WTC11 (cell line): Measurements from ENCODE around the gene PCSK5. TPM values are rescaled to one million over a fixed set of nuclear protein-coding genes. Genes with fewer than 3 reads are reported as not detected.

Experiments
- ATAC-seq: fragments of 200-7000 bp; cut with Tn5 transposase; 2 replicates; pipeline ENCODE4 v1.10.0; 2021; ENCODE audit warnings: mild to moderate bottlenecking, moderate library complexity
- CTCF ChIA-PET: fragments of 300-600 bp; sonication (Branson Sonifier 250); formaldehyde crosslinking; loops from one replicate; lab custom pipeline; 2021; ENCODE audit warnings: antibody characterized with exemption; lab: Charles Lee
- POLR2A ChIA-PET: fragments of 350-600 bp; sonication (Branson Sonifier 250); formaldehyde crosslinking; loops from one replicate; lab custom pipeline; 2021; ENCODE audit warnings: antibody characterized with exemption; lab: Charles Lee
- DNase-seq: peaks from one replicate; pipeline ENCODE4 v3.0.0; 2021; ENCODE audit warnings: low spot score
- H3K27ac Mint-ChIP-seq: 2 replicates; pipeline ENCODE4 v1.8.0; 2021; ENCODE audit warnings: mixed read lengths
- H3K27me3 Mint-ChIP-seq: 2 replicates; pipeline ENCODE4 v1.8.0; 2021; ENCODE audit warnings: low read depth, mild to moderate bottlenecking, moderate library complexity, mixed read lengths
- H3K36me3 Mint-ChIP-seq: 2 replicates; pipeline ENCODE4 v1.8.0; 2021; ENCODE audit warnings: mixed read lengths
- H3K4me1 Mint-ChIP-seq: 2 replicates; pipeline ENCODE4 v1.8.0; 2022; ENCODE audit warnings: mixed read lengths
- H3K4me3 Mint-ChIP-seq: 2 replicates; pipeline ENCODE4 v1.8.0; 2021; ENCODE audit warnings: mild to moderate bottlenecking, moderate library complexity, mixed read lengths
- H3K9me3 Mint-ChIP-seq: 2 replicates; pipeline ENCODE4 v1.8.0; 2021; ENCODE audit warnings: mixed read lengths
- CBFB ChIP-seq: sonication (generic); formaldehyde crosslinking; IDR thresholded peaks from 2 replicates; pipeline ENCODE4 v1.8.1; 2022; ENCODE audit warnings: mild to moderate bottlenecking, low read depth, missing genetic modification reagents
- ELF4 ChIP-seq: sonication (generic); formaldehyde crosslinking; IDR thresholded peaks from 2 replicates; pipeline ENCODE4 v1.8.1; 2022; ENCODE audit warnings: low read depth, mild to moderate bottlenecking, moderate library complexity, missing genetic modification reagents
- ETV6 ChIP-seq: sonication (generic); formaldehyde crosslinking; IDR thresholded peaks from 2 replicates; pipeline ENCODE4 v1.8.1; 2022; ENCODE audit warnings: mild to moderate bottlenecking, missing genetic modification reagents
- FOXJ3 ChIP-seq: sonication (generic); formaldehyde crosslinking; IDR thresholded peaks from 2 replicates; pipeline ENCODE4 v1.9.0; 2021; ENCODE audit warnings: missing genetic modification reagents, mild to moderate bottlenecking, borderline replicate concordance
- GRHL2 ChIP-seq: fragments of 250-450 bp; sonication (Bioruptor Pico); IDR thresholded peaks from 2 replicates; pipeline ENCODE4 v1.8.0; 2022; ENCODE audit warnings: mild to moderate bottlenecking, moderate library complexity; ENCODE audit not compliant: insufficient replicate concordance, severe bottlenecking
- HMGA2 ChIP-seq: fragments of 250-450 bp; sonication (Bioruptor Pico); IDR thresholded peaks from 2 replicates; pipeline ENCODE4 v1.4.0; 2021; ENCODE audit warnings: mild to moderate bottlenecking, moderate library complexity
- IRF1 ChIP-seq: sonication (generic); formaldehyde crosslinking; IDR thresholded peaks from 2 replicates; pipeline ENCODE4 v1.8.0; 2023; ENCODE audit warnings: missing genetic modification reagents
- MLX ChIP-seq: sonication (generic); formaldehyde crosslinking; IDR thresholded peaks from 2 replicates; pipeline ENCODE4 v1.8.1; 2023; ENCODE audit warnings: mild to moderate bottlenecking, missing genetic modification reagents, moderate library complexity
- MYBL2 ChIP-seq: sonication (generic); formaldehyde crosslinking; IDR thresholded peaks from 2 replicates; pipeline ENCODE4 v1.8.1; 2023; ENCODE audit warnings: mild to moderate bottlenecking, moderate library complexity, missing genetic modification reagents
- NFATC4 ChIP-seq: fragments of 250-450 bp; sonication (Bioruptor Pico); IDR thresholded peaks from 2 replicates; pipeline ENCODE4 v1.9.0; 2021; ENCODE audit warnings: mild to moderate bottlenecking
- NFE2L1 ChIP-seq: sonication (generic); formaldehyde crosslinking; IDR thresholded peaks from 2 replicates; pipeline ENCODE4 v1.8.1; 2023; ENCODE audit warnings: missing genetic modification reagents
- NR1H2 ChIP-seq: sonication (generic); formaldehyde crosslinking; IDR thresholded peaks from 2 replicates; pipeline ENCODE4 v1.9.0; 2021; ENCODE audit warnings: mild to moderate bottlenecking, moderate library complexity, missing genetic modification reagents
- PREB ChIP-seq: sonication (generic); formaldehyde crosslinking; IDR thresholded peaks from 2 replicates; pipeline ENCODE4 v1.8.1; 2022; ENCODE audit warnings: mild to moderate bottlenecking, missing genetic modification reagents, moderate library complexity, borderline replicate concordance
- SMAD4 ChIP-seq: sonication (generic); formaldehyde crosslinking; IDR thresholded peaks from 2 replicates; pipeline ENCODE4 v1.8.0; 2022; ENCODE audit warnings: mild to moderate bottlenecking, missing genetic modification reagents
- TEAD4 ChIP-seq: sonication (generic); formaldehyde crosslinking; IDR thresholded peaks from 2 replicates; pipeline ENCODE4 v1.8.0; 2022; ENCODE audit warnings: mild to moderate bottlenecking, missing genetic modification reagents
- ZNF263 ChIP-seq: sonication (generic); formaldehyde crosslinking; IDR thresholded peaks from 2 replicates; pipeline ENCODE4 v1.8.1; 2022; ENCODE audit warnings: low read depth, mild to moderate bottlenecking, moderate library complexity, missing genetic modification reagents
- ZNF317 ChIP-seq: sonication (generic); formaldehyde crosslinking; IDR thresholded peaks from 2 replicates; pipeline ENCODE4 v1.8.1; 2023; ENCODE audit warnings: low read depth, mild to moderate bottlenecking, moderate library complexity, missing genetic modification reagents, borderline replicate concordance
- ZNF396 ChIP-seq: fragments of 250-450 bp; sonication (Bioruptor Pico); IDR thresholded peaks from 2 replicates; pipeline ENCODE4 v1.8.0; 2021; ENCODE audit warnings: mild to moderate bottlenecking, moderate library complexity, borderline replicate concordance
- total RNA-seq: library from RNA; stranded (reverse); gene quantifications from 3 replicates; pipeline ENCODE4 v1.2.3, GENCODE V29; 2021
- TF ChIP-seq, protein P1 (sequence below): fragments of 250-450 bp; sonication (Bioruptor Pico); IDR thresholded peaks from 2 replicates; pipeline ENCODE4 v1.9.0; 2021; ENCODE audit warnings: moderate library complexity, mild to moderate bottlenecking, inconsistent platforms, borderline replicate concordance
- TF ChIP-seq, protein P2 (sequence below): sonication (generic); formaldehyde crosslinking; IDR thresholded peaks from 2 replicates; pipeline ENCODE4 v1.8.0; 2022; ENCODE audit warnings: mild to moderate bottlenecking, missing genetic modification reagents
- TF ChIP-seq, protein P3 (sequence below): sonication (generic); formaldehyde crosslinking; IDR thresholded peaks from 2 replicates; pipeline ENCODE4 v1.8.1; 2023; ENCODE audit warnings: mild to moderate bottlenecking, missing genetic modification reagents
- TF ChIP-seq, protein P4 (sequence below): fragments of 250-450 bp; sonication (Bioruptor Pico); IDR thresholded peaks from 2 replicates; pipeline ENCODE4 v1.9.0; 2021; ENCODE audit warnings: mild to moderate bottlenecking, borderline replicate concordance
- TF ChIP-seq, protein P5 (sequence below): fragments of 250-450 bp; sonication (Bioruptor Pico); conservative IDR thresholded peaks from 2 replicates; pipeline ENCODE4 v1.9.0; 2021; ENCODE audit warnings: mild to moderate bottlenecking

PCSK5 gene
- total RNA-seq, 1 experiment from 2014 or later, result 30.6 TPM

GRCh38 chr9:76198336-76198735 is 307.9 kb downstream of the PCSK5 start:
- ChIA-PET POLR2A (no interaction called here), CTCF (no interaction called here)
- no peak overlapping the region for H3K4me3 Mint-ChIP-seq
- DNase-seq, result no peak
- TF ChIP-seq, protein P1, sequence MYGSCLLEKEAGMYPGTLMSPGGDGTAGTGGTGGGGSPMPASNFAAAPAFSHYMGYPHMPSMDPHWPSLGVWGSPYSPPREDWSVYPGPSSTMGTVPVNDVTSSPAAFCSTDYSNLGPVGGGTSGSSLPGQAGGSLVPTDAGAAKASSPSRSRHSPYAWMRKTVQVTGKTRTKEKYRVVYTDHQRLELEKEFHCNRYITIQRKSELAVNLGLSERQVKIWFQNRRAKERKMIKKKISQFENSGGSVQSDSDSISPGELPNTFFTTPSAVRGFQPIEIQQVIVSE (CRISPR knock-in tag), result no peak
- TF ChIP-seq IRF1 (CRISPR knock-in tag) (no peak), NR1H2 (CRISPR knock-in tag) (no peak), ZNF396 (CRISPR knock-in tag) (no peak), ETV6 (CRISPR knock-in tag) (no peak), GRHL2 (CRISPR knock-in tag) (no peak), CBFB (no peak), PREB (CRISPR knock-in tag) (no peak), NFATC4 (no peak), HMGA2 (CRISPR knock-in tag) (no peak), MLX (no peak), NFE2L1 (CRISPR knock-in tag) (no peak)
- TF ChIP-seq, protein P2, sequence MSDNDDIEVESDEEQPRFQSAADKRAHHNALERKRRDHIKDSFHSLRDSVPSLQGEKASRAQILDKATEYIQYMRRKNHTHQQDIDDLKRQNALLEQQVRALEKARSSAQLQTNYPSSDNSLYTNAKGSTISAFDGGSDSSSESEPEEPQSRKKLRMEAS (CRISPR knock-in tag), result no peak
- ATAC-seq, result no peak
- H3K27ac Mint-ChIP-seq, result no peak overlapping the region
- peaks cover 2% of the 10 kb centered on the region; the same call in 1 of the 2 replicates for H3K36me3 Mint-ChIP-seq
- H3K27me3 Mint-ChIP-seq, result no peaks in the 10 kb centered on the region; the same call in 1 of the 2 replicates
- H3K9me3 Mint-ChIP-seq, result peaks cover 6% of the 10 kb centered on the region; the same call in 1 of the 2 replicates
- no peaks in the 10 kb centered on the region for H3K4me1 Mint-ChIP-seq

GRCh38 chr9:76200315-76200714 is 309.8 kb downstream of the PCSK5 start:
- CTCF ChIA-PET, result no interaction called here
- Mint-ChIP-seq H3K4me3 (no peak overlapping the region), H3K9me3 (peaks cover 6% of the 10 kb centered on the region; the same call in 1 of the 2 replicates), H3K27me3 (no peaks in the 10 kb centered on the region; the same call in 1 of the 2 replicates), H3K27ac (no peak overlapping the region), H3K36me3 (no peaks in the 10 kb centered on the region), H3K4me1 (no peaks in the 10 kb centered on the region)
- no peak for ATAC-seq
- POLR2A ChIA-PET, result no interaction called here
- DNase-seq, result no peak
- TF ChIP-seq HMGA2 (CRISPR knock-in tag), result no peak
- no peak for TF ChIP-seq FOXJ3 (CRISPR knock-in tag)
- TF ChIP-seq, protein P3, sequence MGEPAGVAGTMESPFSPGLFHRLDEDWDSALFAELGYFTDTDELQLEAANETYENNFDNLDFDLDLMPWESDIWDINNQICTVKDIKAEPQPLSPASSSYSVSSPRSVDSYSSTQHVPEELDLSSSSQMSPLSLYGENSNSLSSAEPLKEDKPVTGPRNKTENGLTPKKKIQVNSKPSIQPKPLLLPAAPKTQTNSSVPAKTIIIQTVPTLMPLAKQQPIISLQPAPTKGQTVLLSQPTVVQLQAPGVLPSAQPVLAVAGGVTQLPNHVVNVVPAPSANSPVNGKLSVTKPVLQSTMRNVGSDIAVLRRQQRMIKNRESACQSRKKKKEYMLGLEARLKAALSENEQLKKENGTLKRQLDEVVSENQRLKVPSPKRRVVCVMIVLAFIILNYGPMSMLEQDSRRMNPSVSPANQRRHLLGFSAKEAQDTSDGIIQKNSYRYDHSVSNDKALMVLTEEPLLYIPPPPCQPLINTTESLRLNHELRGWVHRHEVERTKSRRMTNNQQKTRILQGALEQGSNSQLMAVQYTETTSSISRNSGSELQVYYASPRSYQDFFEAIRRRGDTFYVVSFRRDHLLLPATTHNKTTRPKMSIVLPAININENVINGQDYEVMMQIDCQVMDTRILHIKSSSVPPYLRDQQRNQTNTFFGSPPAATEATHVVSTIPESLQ (CRISPR knock-in tag), result no peak
- TF ChIP-seq, protein P4, sequence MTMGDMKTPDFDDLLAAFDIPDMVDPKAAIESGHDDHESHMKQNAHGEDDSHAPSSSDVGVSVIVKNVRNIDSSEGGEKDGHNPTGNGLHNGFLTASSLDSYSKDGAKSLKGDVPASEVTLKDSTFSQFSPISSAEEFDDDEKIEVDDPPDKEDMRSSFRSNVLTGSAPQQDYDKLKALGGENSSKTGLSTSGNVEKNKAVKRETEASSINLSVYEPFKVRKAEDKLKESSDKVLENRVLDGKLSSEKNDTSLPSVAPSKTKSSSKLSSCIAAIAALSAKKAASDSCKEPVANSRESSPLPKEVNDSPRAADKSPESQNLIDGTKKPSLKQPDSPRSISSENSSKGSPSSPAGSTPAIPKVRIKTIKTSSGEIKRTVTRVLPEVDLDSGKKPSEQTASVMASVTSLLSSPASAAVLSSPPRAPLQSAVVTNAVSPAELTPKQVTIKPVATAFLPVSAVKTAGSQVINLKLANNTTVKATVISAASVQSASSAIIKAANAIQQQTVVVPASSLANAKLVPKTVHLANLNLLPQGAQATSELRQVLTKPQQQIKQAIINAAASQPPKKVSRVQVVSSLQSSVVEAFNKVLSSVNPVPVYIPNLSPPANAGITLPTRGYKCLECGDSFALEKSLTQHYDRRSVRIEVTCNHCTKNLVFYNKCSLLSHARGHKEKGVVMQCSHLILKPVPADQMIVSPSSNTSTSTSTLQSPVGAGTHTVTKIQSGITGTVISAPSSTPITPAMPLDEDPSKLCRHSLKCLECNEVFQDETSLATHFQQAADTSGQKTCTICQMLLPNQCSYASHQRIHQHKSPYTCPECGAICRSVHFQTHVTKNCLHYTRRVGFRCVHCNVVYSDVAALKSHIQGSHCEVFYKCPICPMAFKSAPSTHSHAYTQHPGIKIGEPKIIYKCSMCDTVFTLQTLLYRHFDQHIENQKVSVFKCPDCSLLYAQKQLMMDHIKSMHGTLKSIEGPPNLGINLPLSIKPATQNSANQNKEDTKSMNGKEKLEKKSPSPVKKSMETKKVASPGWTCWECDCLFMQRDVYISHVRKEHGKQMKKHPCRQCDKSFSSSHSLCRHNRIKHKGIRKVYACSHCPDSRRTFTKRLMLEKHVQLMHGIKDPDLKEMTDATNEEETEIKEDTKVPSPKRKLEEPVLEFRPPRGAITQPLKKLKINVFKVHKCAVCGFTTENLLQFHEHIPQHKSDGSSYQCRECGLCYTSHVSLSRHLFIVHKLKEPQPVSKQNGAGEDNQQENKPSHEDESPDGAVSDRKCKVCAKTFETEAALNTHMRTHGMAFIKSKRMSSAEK (CRISPR knock-in tag), result no peak
- no peak for TF ChIP-seq ZNF317
- TF ChIP-seq TEAD4, result no peak
- TF ChIP-seq SMAD4, result no peak
- TF ChIP-seq, protein P5, sequence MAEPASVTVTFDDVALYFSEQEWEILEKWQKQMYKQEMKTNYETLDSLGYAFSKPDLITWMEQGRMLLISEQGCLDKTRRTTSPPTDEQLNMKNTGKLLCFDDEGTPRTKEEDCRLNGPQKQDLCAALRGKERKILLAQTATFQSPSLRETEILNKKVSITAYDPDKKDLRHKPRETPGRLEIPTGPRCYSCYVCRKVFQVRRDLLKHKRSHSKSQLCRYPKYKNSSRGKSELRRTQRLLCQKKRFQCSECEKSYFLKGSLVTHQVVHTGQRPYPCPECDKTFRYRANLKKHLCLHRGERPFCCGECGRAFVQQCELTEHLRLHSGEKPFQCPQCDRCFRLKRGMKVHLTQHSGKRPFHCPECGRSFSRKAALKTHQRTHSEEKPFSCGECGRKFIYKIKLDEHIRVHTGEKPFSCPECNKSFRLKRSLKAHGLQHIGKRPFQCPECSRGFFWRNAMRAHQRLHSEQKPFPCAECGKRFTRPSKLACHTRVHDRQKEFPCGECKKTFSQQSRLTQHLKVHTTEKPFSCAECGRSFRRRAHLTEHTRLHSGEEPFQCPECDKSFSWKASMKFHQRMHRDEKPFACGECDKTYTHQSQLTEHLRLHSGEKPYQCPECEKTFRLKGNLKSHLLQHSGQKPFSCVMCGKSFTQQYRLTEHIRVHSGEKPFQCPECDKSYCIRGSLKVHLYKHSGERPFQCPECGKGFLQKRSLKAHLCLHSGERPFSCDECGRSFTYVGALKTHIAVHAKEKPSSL (CRISPR knock-in tag), result no peak
- TF ChIP-seq ELF4 (CRISPR knock-in tag), result no peak
- no peak for TF ChIP-seq MYBL2 (CRISPR knock-in tag)
- TF ChIP-seq NFATC4, result no peak
- no peak for TF ChIP-seq ZNF263 (CRISPR knock-in tag)
